KMS-11 (cell line): ENCODE data around the gene GDF9.

Experiments used
- H2AFZ ChIP-seq: fragments of 200-600 bp; sonication (generic); 2 replicates; pipeline ENCODE4 v1.6.1; 2016; ENCODE audit warnings: antibody characterized with exemption, mixed run types, low read depth
- H3K27ac ChIP-seq: fragments of 200-600 bp; sonication (generic); 2 replicates; pipeline ENCODE4 v1.6.1; 2016; ENCODE audit warnings: mild to moderate bottlenecking, mixed run types
- H3K27me3 ChIP-seq: fragments of 200-600 bp; sonication (generic); 2 replicates; pipeline ENCODE4 v1.6.1; 2017; ENCODE audit warnings: mild to moderate bottlenecking, low read depth, mixed run types, moderate library complexity; ENCODE audit not compliant: insufficient read depth
- H3K36me3 ChIP-seq: fragments of 200-600 bp; sonication (generic); 2 replicates; pipeline ENCODE4 v1.6.1; 2017; ENCODE audit warnings: mild to moderate bottlenecking, mixed run types; ENCODE audit not compliant: insufficient read depth
- H3K4me1 ChIP-seq: fragments of 200-600 bp; sonication (generic); 2 replicates; pipeline ENCODE4 v1.6.1; 2016; ENCODE audit warnings: mild to moderate bottlenecking, low read depth, mixed run types; ENCODE audit not compliant: poor library complexity, severe bottlenecking
- H3K4me2 ChIP-seq: fragments of 200-600 bp; sonication (generic); 2 replicates; pipeline ENCODE4 v1.7.0; 2016; ENCODE audit warnings: mild to moderate bottlenecking, mixed run types
- H3K4me3 ChIP-seq: fragments of 200-600 bp; sonication (generic); IDR thresholded peaks from 2 replicates; pipeline ENCODE4 v1.6.1; 2017; ENCODE audit warnings: low read depth, low read length, mixed read lengths; ENCODE audit not compliant: insufficient read depth
- H3K79me2 ChIP-seq: fragments of 200-600 bp; sonication (generic); 2 replicates; pipeline ENCODE4 v1.6.1; 2016; ENCODE audit warnings: low read depth, mixed run types; ENCODE audit not compliant: insufficient read depth
- H3K9ac ChIP-seq: fragments of 200-600 bp; sonication (generic); 2 replicates; pipeline ENCODE4 v1.6.1; 2016; ENCODE audit warnings: mild to moderate bottlenecking, mixed run types
- H4K20me1 ChIP-seq: fragments of 200-600 bp; sonication (generic); 2 replicates; pipeline ENCODE4 v1.6.1; 2016; ENCODE audit warnings: mild to moderate bottlenecking, mixed run types; ENCODE audit not compliant: insufficient read depth
- CTCF ChIP-seq: fragments of 200-600 bp; sonication (generic); conservative IDR thresholded peaks from 2 replicates; pipeline ENCODE4 v1.6.1; 2017; ENCODE audit warnings: low read depth, mild to moderate bottlenecking, antibody characterized with exemption, low read length, moderate library complexity, mixed read lengths

The GDF9 gene

GRCh38 chr5:132853323-132853722 lies 12.9 kb downstream of the GDF9 start:
- Histone ChIP-seq H3K9ac (no peak overlapping the region), H3K4me1 (peaks cover 4% of the 10 kb centered on the region), H3K4me2 (no peak overlapping the region)

GRCh38 chr5:132850066-132850465 lies 16.2 kb downstream of the GDF9 start:
- Histone ChIP-seq H3K79me2 (no peaks in the 10 kb centered on the region), H3K4me1 (peaks cover 4% of the 10 kb centered on the region), H3K9ac (no peak overlapping the region), H3K27me3 (no peaks in the 10 kb centered on the region), H3K27ac (no peak overlapping the region), H3K36me3 (no peaks in the 10 kb centered on the region), H3K4me2 (no peak overlapping the region), H3K4me3 (no peak overlapping the region), H4K20me1 (no peaks in the 10 kb centered on the region), H2AFZ (no peak overlapping the region)
- TF ChIP-seq CTCF: no peak

More at GRCh38 chr5:132853323-132853722, 12.9 kb downstream of the GDF9 start:
- no peak overlapping the region for H3K27ac ChIP-seq
- H3K4me3 ChIP-seq: no peak overlapping the region
- no peaks in the 10 kb centered on the region for H3K27me3 ChIP-seq
- H3K36me3 ChIP-seq: no peaks in the 10 kb centered on the region
- no peaks in the 10 kb centered on the region for H3K79me2 ChIP-seq
- no peaks in the 10 kb centered on the region for H4K20me1 ChIP-seq
- H2AFZ ChIP-seq: no peak overlapping the region
- TF ChIP-seq CTCF: no peak

- no peak overlapping the region for H3K27ac ChIP-seq
- H3K4me1 ChIP-seq: peaks cover 4% of the 10 kb centered on the region
- H3K9ac ChIP-seq: no peak overlapping the region
- no peak overlapping the region for H3K4me2 ChIP-seq
- H2AFZ ChIP-seq: no peak overlapping the region
- H3K27me3 ChIP-seq: no peaks in the 10 kb centered on the region
- H3K36me3 ChIP-seq: no peaks in the 10 kb centered on the region
- no peaks in the 10 kb centered on the region for H3K79me2 ChIP-seq
- no peak overlapping the region for H3K4me3 ChIP-seq
- no peak for TF ChIP-seq CTCF
- no peaks in the 10 kb centered on the region for H4K20me1 ChIP-seq
Observed at GRCh38 chr5:132849347-132849746, 16.9 kb downstream of the GDF9 start.

- H4K20me1 ChIP-seq: no peaks in the 10 kb centered on the region
- H3K4me2 ChIP-seq: no peak overlapping the region
- no peaks in the 10 kb centered on the region for H3K27me3 ChIP-seq
- no peak overlapping the region for H3K4me3 ChIP-seq
- no peak overlapping the region for H3K27ac ChIP-seq
- no peak overlapping the region for H3K9ac ChIP-seq
- no peaks in the 10 kb centered on the region for H3K79me2 ChIP-seq
- no peaks in the 10 kb centered on the region for H3K36me3 ChIP-seq
- no peak for TF ChIP-seq CTCF
- H2AFZ ChIP-seq: no peak overlapping the region
- peaks cover 4% of the 10 kb centered on the region for H3K4me1 ChIP-seq
Observed at GRCh38 chr5:132848270-132848669, 18.0 kb downstream of the GDF9 start.
